Keratinocyte (primary cell): Measurements from ENCODE around the gene NIPAL4. TPM values are rescaled to one million over a fixed set of nuclear protein-coding genes. Genes with fewer than 3 reads are reported as not detected.

ENCODE experiments used
- DNase-seq: peaks from one replicate; pipeline ENCODE4 v3.0.0-alpha.2; 2011; ENCODE audit warnings: low read depth, missing footprints, low spot score
- FAIRE-seq: peaks from 2 replicates; lab custom pipeline; 2011; peaks lifted over from hg19 to GRCh38; lab: Jason Lieb, UNC
- H2AFZ ChIP-seq: 2 replicates; pipeline ENCODE4 v1.6.0; 2012; ENCODE audit warnings: low read length, control low read depth, inconsistent platforms; ENCODE audit not compliant: control insufficient read depth
- H3K27ac ChIP-seq: 2 replicates; pipeline ENCODE4 v1.5.1; 2011; ENCODE audit warnings: low read length; ENCODE audit not compliant: control insufficient read depth, insufficient read depth
- H3K27me3 ChIP-seq: 3 replicates; pipeline ENCODE4 v1.6.0; 2011; ENCODE audit warnings: low read length; ENCODE audit not compliant: control insufficient read depth, insufficient read depth; ENCODE audit errors: extremely low read depth
- H3K36me3 ChIP-seq, 2 experiments: 2 replicates in 1 of 2; 3 replicates in 1 of 2; pipeline ENCODE4 v1.5.1; 2011; ENCODE audit warnings: low read length in 2 of 2, mild to moderate bottlenecking in 1 of 2; ENCODE audit not compliant: control insufficient read depth in 2 of 2, insufficient read depth in 2 of 2; ENCODE audit errors: extremely low read depth in 1 of 2
- H3K4me1 ChIP-seq: 3 replicates; pipeline ENCODE4 v1.5.1; 2011; ENCODE audit warnings: low read length; ENCODE audit not compliant: control insufficient read depth, insufficient read depth; ENCODE audit errors: extremely low read depth
- H3K4me2 ChIP-seq: 3 replicates; pipeline ENCODE4 v1.6.0; 2011; ENCODE audit warnings: low read depth, low read length; ENCODE audit not compliant: control insufficient read depth, insufficient read depth; ENCODE audit errors: extremely low read depth
- H3K4me3 ChIP-seq, 3 experiments: fragments of 200-600 bp in 1 of 3; sonication (generic) in 1 of 3; 2 replicates in 2 of 3; 3 replicates in 1 of 3; pipeline ENCODE4 v1.5.1; 2011 to 2016; ENCODE audit warnings: low read length in 3 of 3, mild to moderate bottlenecking in 3 of 3, control low read depth in 2 of 3, inconsistent platforms in 1 of 3, low read depth in 1 of 3, mixed read lengths in 1 of 3, mixed run types in 1 of 3, moderate library complexity in 1 of 3; ENCODE audit not compliant: control insufficient read depth in 2 of 3, insufficient read depth in 2 of 3; ENCODE audit errors: extremely low read depth in 1 of 3
- H3K79me2 ChIP-seq: 2 replicates; pipeline ENCODE4 v1.6.0; 2012; ENCODE audit warnings: low read length; ENCODE audit not compliant: control insufficient read depth, insufficient read depth
- H3K9ac ChIP-seq: 3 replicates; pipeline ENCODE4 v1.6.0; 2011; ENCODE audit warnings: low read length; ENCODE audit not compliant: control insufficient read depth, insufficient read depth; ENCODE audit errors: extremely low read depth
- H3K9me1 ChIP-seq: 3 replicates; pipeline ENCODE4 v1.6.0; 2011; ENCODE audit warnings: low read length; ENCODE audit not compliant: control insufficient read depth, insufficient read depth; ENCODE audit errors: extremely low read depth
- H3K9me3 ChIP-seq: 2 replicates; pipeline ENCODE4 v1.5.1; 2012; ENCODE audit warnings: low read depth, low read length; ENCODE audit not compliant: control insufficient read depth
- H4K20me1 ChIP-seq: 3 replicates; pipeline ENCODE4 v1.6.0; 2011; ENCODE audit warnings: low read length; ENCODE audit not compliant: control insufficient read depth, insufficient read depth; ENCODE audit errors: extremely low read depth
- CTCF ChIP-seq, 3 experiments: IDR thresholded peaks in 1 of 3; conservative IDR thresholded peaks in 1 of 3; optimal IDR thresholded peaks in 1 of 3; 2 replicates in 2 of 3; 3 replicates in 1 of 3; pipeline versions ENCODE3 to v1.5.1; 2011; ENCODE audit warnings: low read length in 3 of 3, mild to moderate bottlenecking in 3 of 3, moderate library complexity in 2 of 3, control low read depth in 1 of 3, inconsistent platforms in 1 of 3; ENCODE audit not compliant: insufficient read depth in 2 of 3; ENCODE audit errors: extremely low read depth in 1 of 3
- EZH2 ChIP-seq: IDR thresholded peaks from one replicate; pipeline ENCODE4 v1.6.1; 2012; ENCODE audit warnings: inconsistent platforms, mild to moderate bottlenecking, low read length, moderate library complexity
- dilution Hi-C: fragments of 300-500 bp; cut with MboI; formaldehyde crosslinking; loops from one replicate; pipeline ENCODE4 v1.7.0; 2020; ENCODE audit warnings: low sequenced_read_pairs; ENCODE audit not compliant: extremely low pct_ligation_motif_present
- polyA plus RNA-seq, 5 experiments: library from polyadenylated mRNA; depleted of rRNA in 3 of 5; stranded (reverse) in 3 of 5; stranded (forward) in 1 of 5; unstranded in 1 of 5; fragments of >200 nt; gene quantifications; 1 replicate in 1 of 5; 2 replicates in 3 of 5; 3 replicates in 1 of 5; pipeline versions ENCODE4 v1.2.1 to v1.2.3, GENCODE V29; 2011 to 2012; ENCODE audit warnings: missing spikeins in 2 of 5, low read depth in 1 of 5, low replicate concordance in 1 of 5

NIPAL4 gene
- polyA plus RNA-seq, 1 donor (not counting 4 experiments of a cell fraction or from before 2014, with no cell fraction given): 10.3 TPM

DNA sequence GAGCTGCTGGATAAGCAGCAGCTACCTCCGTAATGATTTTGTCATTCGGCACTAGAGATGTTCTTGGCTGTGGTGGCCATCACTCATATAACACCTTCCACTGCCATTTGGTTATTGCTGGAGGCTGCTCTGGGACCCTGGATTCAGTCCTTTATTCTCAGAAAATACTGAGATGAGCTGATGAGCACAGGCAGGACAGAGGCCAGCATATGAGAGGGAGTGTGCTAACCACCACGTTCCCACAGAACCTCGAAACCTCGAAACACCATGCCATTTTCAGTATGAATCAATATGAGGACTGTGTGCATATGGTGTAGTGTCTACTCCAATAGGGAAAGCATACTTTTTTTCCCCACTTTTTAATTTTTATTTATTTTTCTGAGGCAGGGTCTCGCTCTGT is 59.0 kb downstream of the NIPAL4 start:
- Histone ChIP-seq H3K36me3 (peaks cover 0 to 12% of the 10 kb centered on the region in 2 experiments), H4K20me1 (no peaks in the 10 kb centered on the region), H3K9me3 (no peaks in the 10 kb centered on the region), H3K4me3 (no peak overlapping the region), H3K27me3 (no peaks in the 10 kb centered on the region), H3K79me2 (no peaks in the 10 kb centered on the region), H2AFZ (no peak overlapping the region), H3K4me2 (no peak overlapping the region), H3K27ac (no peak overlapping the region), H3K4me1 (peaks cover 11% of the 10 kb centered on the region), H3K9ac (no peak overlapping the region), H3K9me1 (no peaks in the 10 kb centered on the region)
- dilution Hi-C loops: no loop called here
- FAIRE-seq (no peak), DNase-seq (no peak)
- TF ChIP-seq CTCF (optimal IDR thresholded peaks at IDR 0.05 in 1 of 3, IDR thresholded peaks at IDR 0.05 in 1 of 3, conservative IDR thresholded peaks at IDR 0.05 in 1 of 3; ENCODE audit: extremely low read depth in 1 of 3, insufficient read depth in 2 of 3, low read length in 3 of 3): no peak

DNA sequence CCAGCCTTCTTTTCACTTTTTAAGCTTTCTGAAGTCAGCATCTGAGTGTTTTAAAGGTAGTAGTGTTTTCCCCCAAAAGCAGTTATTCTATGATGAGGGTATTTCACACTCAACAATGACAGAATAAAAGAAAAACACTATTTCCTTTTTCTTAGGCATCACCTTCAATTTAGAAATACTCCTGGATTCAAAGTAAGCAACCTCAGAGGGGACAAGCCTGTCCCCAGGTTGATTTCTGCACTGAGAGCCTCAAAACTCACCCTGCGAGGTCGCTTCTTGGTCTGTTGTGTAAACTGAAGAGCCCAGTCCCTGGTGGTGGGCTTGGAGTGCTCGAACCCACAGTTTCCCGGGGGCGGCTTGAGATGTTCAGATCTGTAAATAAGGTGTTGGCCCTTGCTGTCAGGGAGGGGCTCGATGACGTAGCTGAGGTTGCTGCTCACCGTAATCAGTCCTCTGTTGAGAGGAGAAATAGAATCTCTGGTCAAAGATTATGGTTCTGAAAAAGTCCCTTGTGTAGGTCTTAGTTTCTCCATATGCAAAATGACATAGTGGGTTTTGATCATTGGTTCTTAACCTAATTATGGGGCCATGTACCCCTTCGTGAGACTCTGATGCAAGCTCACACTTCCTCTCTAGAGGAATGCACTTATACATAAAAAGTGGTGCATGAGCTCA is 59.7 kb downstream of the NIPAL4 start:
- TF ChIP-seq CTCF (optimal IDR thresholded peaks at IDR 0.05 in 1 of 3, IDR thresholded peaks at IDR 0.05 in 1 of 3, conservative IDR thresholded peaks at IDR 0.05 in 1 of 3; ENCODE audit: extremely low read depth in 1 of 3, insufficient read depth in 2 of 3, low read length in 3 of 3): no peak
- TF ChIP-seq EZH2: no peak
- Histone ChIP-seq H4K20me1 (no peaks in the 10 kb centered on the region), H3K4me1 (peaks cover 11% of the 10 kb centered on the region), H3K9me3 (no peaks in the 10 kb centered on the region), H2AFZ (no peak overlapping the region), H3K9me1 (no peaks in the 10 kb centered on the region), H3K36me3 (peaks cover 0 to 12% of the 10 kb centered on the region in 2 experiments), H3K27ac (no peak overlapping the region), H3K4me3 (no peak overlapping the region), H3K27me3 (no peaks in the 10 kb centered on the region), H3K9ac (no peak overlapping the region), H3K4me2 (no peak overlapping the region), H3K79me2 (no peaks in the 10 kb centered on the region)
- DNase-seq (no peak), FAIRE-seq (no peak)
- dilution Hi-C loops: no loop called here
